ENCODE data around the gene CA9. TPM values are rescaled to one million over a fixed set of nuclear protein-coding genes. Genes with fewer than 3 reads are reported as not detected.

Gene CA9
- total and polyA plus RNA-seq, 8 donors = 0.26 to 1.8 (median 1.3) TPM; not detected in 1

DNA sequence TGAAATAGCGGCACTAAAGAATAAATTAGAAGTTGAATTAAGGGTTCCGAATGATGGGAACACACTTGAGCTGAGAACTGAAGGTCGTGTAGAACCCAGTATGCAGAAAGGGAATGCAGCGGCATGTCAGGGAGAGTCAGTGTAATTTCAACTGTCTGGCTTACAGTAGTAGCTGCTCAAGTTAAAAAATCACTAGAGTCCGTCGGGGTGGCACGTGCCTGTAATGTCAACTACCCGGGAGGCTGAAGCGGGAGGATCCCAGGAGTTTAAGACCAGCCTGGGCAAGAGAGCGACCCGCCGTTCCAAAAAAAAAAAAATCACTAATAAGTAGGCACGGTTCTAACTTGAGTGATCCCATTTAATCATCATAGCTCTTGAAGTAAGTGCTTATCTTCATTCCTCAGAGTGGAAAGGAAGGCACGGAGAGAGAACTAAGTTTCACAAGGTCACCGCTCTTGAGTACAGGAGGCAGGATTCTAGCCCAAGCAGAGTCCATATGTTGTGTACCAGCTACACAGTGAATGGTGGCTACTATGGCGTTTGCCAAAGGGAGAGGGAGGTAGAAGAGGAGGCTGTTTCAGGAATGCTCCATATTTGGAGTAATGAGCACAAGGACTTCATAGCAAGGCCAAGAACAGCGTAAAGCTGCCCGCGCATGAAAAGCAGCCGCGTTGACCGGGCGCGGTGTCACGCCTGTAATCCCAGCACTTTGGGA is 16.7 kb upstream of the CA9 start:
- DNase-seq (peak in 1 of 4 donors; percentile 65), ATAC-seq (peak; percentile 24)
- no peaks in the 10 kb centered on the region for H3K27me3 ChIP-seq
- TF ChIP-seq, protein P1, sequence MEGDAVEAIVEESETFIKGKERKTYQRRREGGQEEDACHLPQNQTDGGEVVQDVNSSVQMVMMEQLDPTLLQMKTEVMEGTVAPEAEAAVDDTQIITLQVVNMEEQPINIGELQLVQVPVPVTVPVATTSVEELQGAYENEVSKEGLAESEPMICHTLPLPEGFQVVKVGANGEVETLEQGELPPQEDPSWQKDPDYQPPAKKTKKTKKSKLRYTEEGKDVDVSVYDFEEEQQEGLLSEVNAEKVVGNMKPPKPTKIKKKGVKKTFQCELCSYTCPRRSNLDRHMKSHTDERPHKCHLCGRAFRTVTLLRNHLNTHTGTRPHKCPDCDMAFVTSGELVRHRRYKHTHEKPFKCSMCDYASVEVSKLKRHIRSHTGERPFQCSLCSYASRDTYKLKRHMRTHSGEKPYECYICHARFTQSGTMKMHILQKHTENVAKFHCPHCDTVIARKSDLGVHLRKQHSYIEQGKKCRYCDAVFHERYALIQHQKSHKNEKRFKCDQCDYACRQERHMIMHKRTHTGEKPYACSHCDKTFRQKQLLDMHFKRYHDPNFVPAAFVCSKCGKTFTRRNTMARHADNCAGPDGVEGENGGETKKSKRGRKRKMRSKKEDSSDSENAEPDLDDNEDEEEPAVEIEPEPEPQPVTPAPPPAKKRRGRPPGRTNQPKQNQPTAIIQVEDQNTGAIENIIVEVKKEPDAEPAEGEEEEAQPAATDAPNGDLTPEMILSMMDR (IDR thresholded peaks at IDR 0.05) = no peak
- peaks cover 0 to 56% of the 10 kb centered on the region in 2 donors for H3K4me1 ChIP-seq
- peak overlapping the region; percentile 21 to 96 for H3K4me3 ChIP-seq
- H3K9me3 ChIP-seq = no peaks in the 10 kb centered on the region
- H3K36me3 ChIP-seq = peaks cover 0 to 19% of the 10 kb centered on the region in 2 donors
- peak overlapping the region; percentile 96 to 97 for H3K27ac ChIP-seq
- intact Hi-C loops (cut with DNase I) = no loop called here

DNA sequence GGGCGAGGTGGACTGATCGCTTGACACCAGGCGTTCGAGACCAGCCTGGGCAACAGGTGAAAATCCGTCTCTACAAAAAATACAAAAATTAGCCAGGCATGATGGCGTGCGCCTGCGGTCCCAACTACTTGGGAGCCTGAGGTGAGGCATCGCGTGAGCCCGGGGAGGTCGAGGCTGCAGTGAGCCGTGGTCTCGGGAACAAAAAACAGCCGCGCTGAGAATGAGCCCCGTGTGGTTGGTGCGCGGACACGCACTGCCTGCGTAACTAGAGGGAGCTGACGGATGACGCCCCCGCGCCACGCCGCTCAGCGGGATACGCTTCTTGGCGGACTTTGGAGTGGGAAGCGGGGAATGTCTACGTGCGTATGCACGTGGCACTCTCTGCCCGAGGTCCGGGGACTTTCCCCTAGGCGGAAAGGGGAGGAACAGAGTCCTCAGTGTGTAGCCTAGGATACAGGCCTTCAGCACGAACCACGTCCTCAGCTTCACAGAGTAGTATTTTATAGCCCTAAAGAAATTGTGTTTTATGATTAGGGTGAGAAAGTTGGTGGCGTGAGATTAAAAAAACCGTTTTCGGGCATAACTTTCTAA is 16.1 kb upstream of the CA9 start, which contains the start of gene RMRP:
RMRP (minus strand) TSS at position 474 of the 591 bp plus-strand sequence.
- H3K4me3 ChIP-seq = peak within 1 kb of the TSS; percentile 83 to 96
- no peaks in the 10 kb centered on the region for H3K27me3 ChIP-seq
- intact Hi-C loops (cut with DNase I) = no loop called here
- DNase-seq (peak; percentile 97 to 99 (median 98)), ATAC-seq (peak; percentile 94)
- H3K36me3 ChIP-seq = peaks cover 0 to 21% of the 10 kb centered on the region in 2 donors
- H3K27ac ChIP-seq = peak within 1 kb of the TSS; percentile 96 to 97
- TF ChIP-seq, protein P1 (IDR thresholded peaks at IDR 0.05) = peak; percentile 22 to 50
- H3K4me1 ChIP-seq = peaks cover 0 to 58% of the 10 kb centered on the region in 2 donors
- H3K9me3 ChIP-seq = no peaks in the 10 kb centered on the region

DNA sequence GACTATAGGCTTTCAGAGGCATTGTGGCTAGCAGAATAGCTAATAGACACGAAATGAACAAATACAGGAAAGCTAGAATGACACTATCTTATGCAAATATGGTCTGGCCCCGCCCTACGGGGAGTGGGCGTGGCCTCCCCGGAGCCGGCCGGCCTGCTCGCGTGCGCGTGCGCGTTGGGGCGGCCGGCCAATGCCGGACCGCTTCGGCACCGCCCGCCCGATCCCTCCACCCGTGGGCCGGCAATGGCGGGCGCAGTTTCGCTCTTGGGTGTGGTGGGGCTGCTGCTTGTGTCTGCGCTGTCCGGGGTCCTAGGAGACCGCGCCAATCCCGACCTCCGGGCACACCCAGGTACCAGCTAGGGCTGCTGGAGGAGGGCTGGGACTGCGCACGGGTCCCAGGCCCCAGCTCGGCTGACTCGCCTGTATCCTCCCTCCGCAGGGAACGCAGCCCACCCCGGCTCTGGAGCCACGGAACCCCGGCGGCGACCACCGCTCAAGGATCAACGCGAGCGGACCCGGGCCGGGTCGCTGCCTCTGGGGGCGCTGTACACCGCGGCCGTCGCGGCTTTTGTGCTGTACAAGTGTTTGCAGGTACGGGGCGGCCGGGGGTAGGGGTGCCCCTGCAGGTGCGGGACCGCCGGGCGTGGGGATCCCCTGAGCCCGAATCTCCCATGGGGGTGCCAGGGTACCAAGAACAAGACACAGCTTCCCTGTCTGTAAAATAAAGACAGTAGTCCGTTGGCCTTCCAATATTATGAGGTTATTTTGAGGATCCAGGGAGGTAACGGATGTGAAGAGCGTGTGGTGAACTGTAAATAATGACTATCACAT is 15.4 kb upstream of the CA9 start, which contains the start of gene CCDC107:
CCDC107 (plus strand) TSS at position 156 of the 831 bp plus-strand sequence; CDS start at position 244, 88 bp downstream.
- intact Hi-C loops (cut with DNase I) = no loop called here
- TF ChIP-seq, protein P1 (IDR thresholded peaks at IDR 0.05) = peak; percentile 44 to 46

DNA sequence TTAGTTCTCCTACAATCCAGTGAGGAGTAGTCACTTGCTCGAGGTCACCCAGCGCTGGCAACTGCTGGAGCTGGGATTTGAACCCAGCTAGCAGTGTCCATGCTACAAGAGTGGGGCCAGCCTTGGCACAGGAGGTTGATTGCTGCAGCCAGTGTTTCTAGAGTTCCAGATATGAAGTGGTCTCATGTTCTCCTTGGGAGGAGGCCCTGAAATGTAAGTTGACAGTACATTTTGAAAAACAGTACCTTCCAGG is 14.8 kb upstream of the CA9 start:
- DNase-seq (peak in 1 of 4 donors; percentile 41), ATAC-seq (peak; percentile 3)
- H3K27ac ChIP-seq = peak overlapping the region; percentile 96 to 97
- peak overlapping the region; percentile 83 to 96 for H3K4me3 ChIP-seq
- H3K36me3 ChIP-seq = peaks cover 0 to 21% of the 10 kb centered on the region in 2 donors
- H3K27me3 ChIP-seq = no peaks in the 10 kb centered on the region
- no peaks in the 10 kb centered on the region for H3K9me3 ChIP-seq
- TF ChIP-seq, protein P1 (IDR thresholded peaks at IDR 0.05) = no peak
- peaks cover 0 to 56% of the 10 kb centered on the region in 2 donors for H3K4me1 ChIP-seq
- intact Hi-C loops (cut with DNase I) = no loop called here

More for the DNA sequence above, 15.4 kb upstream of the CA9 start, which contains the start of gene CCDC107:
- peaks cover 0 to 56% of the 10 kb centered on the region in 2 donors for H3K4me1 ChIP-seq
- no peaks in the 10 kb centered on the region for H3K27me3 ChIP-seq
- H3K36me3 ChIP-seq = peaks cover 0 to 21% of the 10 kb centered on the region in 2 donors
- peak within 1 kb of the TSS; percentile 96 to 97 for H3K27ac ChIP-seq
- H3K9me3 ChIP-seq = no peaks in the 10 kb centered on the region
- peak within 1 kb of the TSS; percentile 83 to 96 for H3K4me3 ChIP-seq
- DNase-seq (peak; percentile 84 to 96 (median 92)), ATAC-seq (peak; percentile 88)

All from left lung (tissue), 10 donors.